NT2/D1 (cell line): ENCODE results near the gene ZFP82.

Source experiments
- DNase-seq: peaks from one replicate; pipeline ENCODE4 v3.0.0-alpha.2; 2011; ENCODE audit warnings: low read depth, low spot score
- H3K27me3 ChIP-seq: 2 replicates; pipeline ENCODE4 v1.6.0; 2011; ENCODE audit warnings: mild to moderate bottlenecking; ENCODE audit not compliant: insufficient read length, insufficient read depth
- H3K36me3 ChIP-seq: 2 replicates; pipeline ENCODE4 v1.6.1; 2011; ENCODE audit warnings: mild to moderate bottlenecking, low read length, mixed read lengths; ENCODE audit not compliant: insufficient read depth, insufficient read length
- H3K4me1 ChIP-seq: 2 replicates; pipeline ENCODE4 v1.5.1; 2011; ENCODE audit not compliant: insufficient read depth, insufficient read length
- H3K4me3 ChIP-seq: 2 replicates; pipeline ENCODE4 v1.5.1; 2011; ENCODE audit warnings: low read depth; ENCODE audit not compliant: insufficient read length
- H3K9ac ChIP-seq: 2 replicates; pipeline ENCODE4 v1.6.0; 2011; ENCODE audit warnings: low read depth; ENCODE audit not compliant: insufficient read length
- H3K9me3 ChIP-seq: 2 replicates; pipeline ENCODE4 v1.5.1; 2011; ENCODE audit warnings: mild to moderate bottlenecking, low read length; ENCODE audit not compliant: insufficient read depth
- SUZ12 ChIP-seq: IDR thresholded peaks from 2 replicates; pipeline ENCODE4 v1.6.1; 2011; ENCODE audit not compliant: insufficient read length, insufficient read depth; ENCODE audit errors: extremely low read depth
- YY1 ChIP-seq: IDR thresholded peaks from 2 replicates; pipeline ENCODE4 v1.6.1; 2011; ENCODE audit not compliant: insufficient read length, insufficient read depth
- ZNF274 ChIP-seq: IDR thresholded peaks from 2 replicates; pipeline ENCODE4 v1.6.1; 2011; ENCODE audit warnings: mild to moderate bottlenecking, low read depth, low read length

ZFP82 gene

DNA sequence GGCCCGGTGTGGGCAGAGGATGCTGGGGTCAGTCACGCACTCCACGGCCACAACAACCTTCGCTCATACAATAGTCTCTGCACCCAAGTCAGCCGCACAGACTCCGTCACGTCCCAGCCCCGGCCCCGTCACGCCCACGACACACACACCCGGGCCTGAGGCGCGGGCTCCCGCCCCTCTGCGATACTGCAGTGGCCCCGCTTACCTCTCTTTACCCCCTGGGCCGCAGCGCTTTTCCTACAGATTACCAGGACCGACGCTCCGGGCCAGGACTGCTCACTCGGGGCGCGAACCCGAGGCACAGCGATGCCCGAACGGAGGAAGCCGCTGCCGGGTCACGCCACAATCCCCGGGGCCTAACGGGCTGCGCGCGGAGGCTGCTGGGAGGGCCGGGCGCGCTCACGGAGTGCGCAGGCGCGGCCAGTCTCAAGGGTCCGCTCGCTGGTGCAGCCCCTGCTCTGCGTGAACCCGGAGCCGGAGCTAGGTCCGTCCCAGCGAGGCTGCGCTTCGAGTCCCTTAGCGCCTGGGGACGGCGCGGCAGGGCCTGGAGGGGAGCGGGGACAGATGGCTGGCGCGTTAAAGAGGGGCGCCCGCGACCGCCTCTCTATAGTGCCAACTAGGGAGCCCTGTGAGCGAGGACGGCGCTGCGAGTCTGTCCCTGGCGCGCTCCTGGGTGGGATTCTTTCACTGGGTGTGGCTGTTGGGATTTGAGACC lies at the start of gene ZFP82:
ZFP82 (minus strand) TSS at position 358 of the 715 bp plus-strand sequence. CDS start 8,855 bp downstream, outside the sequence.
- peak within 1 kb of the TSS; percentile 90 for H3K4me3 ChIP-seq
- peak within 1 kb of the TSS; percentile 93 for H3K9ac ChIP-seq
- no peaks in the 10 kb centered on the region for H3K4me1 ChIP-seq
- H3K36me3 ChIP-seq, result no peaks in the 10 kb centered on the region
- TF ChIP-seq ZNF274 (no peak), YY1 (no peak), SUZ12 (no peak)
- peaks cover 22% of the 10 kb centered on the region for H3K27me3 ChIP-seq
- peak; percentile 71 for DNase-seq
- no peaks in the 10 kb centered on the region; the same call in 1 of the 2 replicates for H3K9me3 ChIP-seq

DNA sequence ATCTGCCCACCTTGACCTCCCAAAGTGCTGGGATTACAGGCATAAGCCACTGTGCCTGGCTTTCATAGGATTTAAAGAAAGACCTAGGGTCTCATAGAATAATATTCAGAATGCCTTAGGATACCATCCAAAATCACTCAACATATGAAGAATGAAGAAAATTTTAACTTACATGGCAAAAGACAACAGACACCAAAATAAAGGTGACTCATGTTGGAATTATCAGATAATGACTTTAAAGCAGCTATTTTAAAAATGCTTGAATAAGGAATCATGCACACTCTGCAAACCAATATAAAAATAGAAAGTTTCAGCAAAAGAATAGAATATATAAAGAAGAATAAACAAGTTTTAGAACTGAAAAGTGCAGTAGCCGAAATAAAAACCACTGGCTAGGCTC lies 41.6 kb upstream of the ZFP82 start:
- DNase-seq, result no peak
- H3K9ac ChIP-seq, result no peak overlapping the region
- H3K4me3 ChIP-seq, result no peak overlapping the region
- TF ChIP-seq YY1 (no peak), ZNF274 (no peak)
- H3K9me3 ChIP-seq, result no peaks in the 10 kb centered on the region
- H3K27me3 ChIP-seq, result no peaks in the 10 kb centered on the region
- peaks cover 10% of the 10 kb centered on the region for H3K36me3 ChIP-seq
- no peaks in the 10 kb centered on the region for H3K4me1 ChIP-seq

DNA sequence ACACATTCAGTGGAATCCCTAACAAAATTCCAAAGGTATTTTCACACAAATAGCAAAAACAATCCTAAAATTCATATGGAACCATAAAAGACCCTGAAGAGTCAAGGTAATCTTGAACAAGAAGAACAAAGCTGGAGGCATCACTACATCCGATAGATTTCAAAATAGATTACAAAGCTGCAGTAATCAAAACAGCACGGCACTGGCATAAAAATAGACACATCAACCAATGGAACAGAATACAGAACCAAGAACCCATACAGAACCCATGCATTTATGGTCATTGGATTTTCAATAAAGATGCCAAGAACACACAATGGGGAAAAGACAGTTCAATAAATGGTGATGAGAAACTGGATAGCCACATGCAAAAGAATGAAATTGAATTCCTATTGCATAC lies 38.4 kb upstream of the ZFP82 start:
- no peak overlapping the region for H3K9ac ChIP-seq
- no peaks in the 10 kb centered on the region for H3K4me1 ChIP-seq
- peaks cover 24% of the 10 kb centered on the region for H3K9me3 ChIP-seq
- H3K4me3 ChIP-seq, result no peak overlapping the region
- DNase-seq, result no peak
- no peak for TF ChIP-seq YY1
- TF ChIP-seq SUZ12, result no peak
- no peak for TF ChIP-seq ZNF274
- H3K27me3 ChIP-seq, result no peaks in the 10 kb centered on the region
- H3K36me3 ChIP-seq, result peaks cover 12% of the 10 kb centered on the region

DNA sequence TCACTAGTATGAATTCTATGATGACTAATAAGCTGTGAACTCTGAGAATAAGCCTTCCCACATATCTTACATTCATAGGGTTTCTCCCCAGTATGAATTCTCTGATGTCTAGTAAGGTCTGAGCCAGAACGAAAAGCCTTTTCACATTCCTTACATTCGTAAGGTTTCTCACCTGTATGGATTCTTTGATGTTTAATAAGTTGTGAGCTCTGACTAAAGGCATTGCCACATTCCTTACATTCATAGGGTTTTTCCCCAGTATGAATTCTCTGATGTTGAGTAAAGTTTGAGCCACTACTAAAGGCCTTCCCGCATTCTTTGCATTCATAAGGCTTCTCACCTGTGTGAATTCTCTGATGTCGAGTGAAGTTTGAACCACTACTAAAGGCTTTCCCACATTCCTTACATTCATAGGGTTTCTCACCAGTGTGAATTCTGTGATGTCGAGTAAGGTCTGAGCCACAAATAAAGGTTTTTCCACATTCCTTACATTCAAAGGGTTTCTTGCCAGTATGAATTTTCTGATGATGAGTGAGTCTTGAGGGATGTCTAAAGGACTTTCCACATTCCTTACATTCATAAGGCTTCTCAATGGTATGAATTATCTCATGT lies 30.7 kb upstream of the ZFP82 start:
- peaks cover 69% of the 10 kb centered on the region for H3K9me3 ChIP-seq
- no peak overlapping the region for H3K9ac ChIP-seq
- no peaks in the 10 kb centered on the region for H3K27me3 ChIP-seq
- H3K4me1 ChIP-seq, result no peaks in the 10 kb centered on the region
- TF ChIP-seq YY1 (no peak), ZNF274 (peak; percentile 86)
- DNase-seq, result no peak
- peaks cover 43% of the 10 kb centered on the region for H3K36me3 ChIP-seq
- H3K4me3 ChIP-seq, result no peak overlapping the region

DNA sequence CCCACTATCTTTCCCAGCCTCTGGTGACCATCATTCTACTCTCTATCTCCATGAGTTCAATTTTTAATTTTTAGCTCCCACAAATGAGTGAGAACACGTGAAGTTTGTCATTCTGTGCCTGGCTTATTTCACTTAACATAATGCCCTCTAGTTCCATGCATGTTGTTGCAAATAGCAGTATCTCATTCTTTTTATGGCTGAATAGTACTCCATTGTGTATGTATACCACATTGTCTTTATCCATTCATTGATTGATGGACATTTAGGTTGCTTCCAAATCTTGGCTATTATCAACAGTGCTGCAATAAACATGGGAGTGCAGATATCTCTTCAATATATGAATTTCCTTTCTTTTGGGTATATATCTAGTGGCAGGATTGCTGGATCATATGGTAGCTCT lies 22.9 kb upstream of the ZFP82 start:
- no peaks in the 10 kb centered on the region for H3K36me3 ChIP-seq
- TF ChIP-seq ZNF274 (no peak), SUZ12 (no peak), YY1 (no peak)
- H3K9ac ChIP-seq, result no peak overlapping the region
- no peaks in the 10 kb centered on the region for H3K4me1 ChIP-seq
- no peaks in the 10 kb centered on the region for H3K9me3 ChIP-seq
- H3K4me3 ChIP-seq, result no peak overlapping the region
- no peaks in the 10 kb centered on the region for H3K27me3 ChIP-seq
- no peak for DNase-seq

DNA sequence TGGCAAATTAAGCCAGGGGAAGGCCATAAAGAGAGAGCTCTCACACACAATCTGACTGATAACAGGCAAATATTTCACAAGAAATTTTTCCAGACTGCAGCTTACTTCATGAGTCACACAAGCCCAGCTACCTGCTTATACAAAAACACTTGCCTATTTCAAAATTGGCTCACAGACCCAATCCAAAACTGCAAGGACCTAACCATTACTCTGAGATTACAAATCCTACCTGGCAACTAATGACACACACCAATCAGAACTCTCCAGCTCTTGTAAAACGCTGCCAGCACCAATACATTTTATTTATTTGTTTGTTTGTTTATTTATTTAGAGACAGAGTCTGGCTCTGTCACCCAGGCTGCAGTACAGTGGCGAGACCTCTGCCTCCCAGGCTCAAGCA lies 18.1 kb upstream of the ZFP82 start:
- TF ChIP-seq ZNF274 (no peak), SUZ12 (no peak), YY1 (no peak)
- H3K4me1 ChIP-seq, result no peaks in the 10 kb centered on the region
- no peaks in the 10 kb centered on the region for H3K27me3 ChIP-seq
- no peaks in the 10 kb centered on the region for H3K9me3 ChIP-seq
- H3K9ac ChIP-seq, result no peak overlapping the region
- H3K36me3 ChIP-seq, result no peaks in the 10 kb centered on the region
- H3K4me3 ChIP-seq, result no peak overlapping the region
- DNase-seq, result no peak

DNA sequence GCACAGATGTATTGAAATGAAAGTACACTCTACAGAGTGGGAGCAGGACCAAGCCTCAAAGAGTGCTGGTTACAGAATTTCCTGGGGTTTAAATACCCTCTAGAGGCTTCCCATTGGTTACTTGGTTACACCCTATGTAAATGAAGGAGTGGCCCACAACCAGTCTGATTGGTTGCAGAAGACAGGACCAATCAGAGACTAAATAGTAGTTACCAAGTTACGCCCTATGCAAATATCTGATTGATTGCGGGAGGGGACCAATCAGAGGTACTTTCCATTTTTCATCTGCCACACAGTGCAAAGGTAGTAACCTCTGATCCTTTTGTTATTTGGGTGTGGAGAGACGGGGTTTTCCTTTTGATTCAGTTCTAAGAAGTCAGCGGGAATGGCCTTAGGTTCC lies 5.5 kb upstream of the ZFP82 start:
- Histone ChIP-seq H3K36me3 (no peaks in the 10 kb centered on the region), H3K27me3 (peaks cover 22% of the 10 kb centered on the region), H3K4me1 (no peaks in the 10 kb centered on the region), H3K9ac (no peak overlapping the region), H3K9me3 (no peaks in the 10 kb centered on the region; the same call in 1 of the 2 replicates), H3K4me3 (no peak overlapping the region)
- DNase-seq, result no peak
- TF ChIP-seq ZNF274, result no peak
- no peak for TF ChIP-seq YY1
- no peak for TF ChIP-seq SUZ12
